Astrocyte (in vitro differentiated cells and primary cell): ENCODE data around the gene TOP2A. TPM values are rescaled to one million over a fixed set of nuclear protein-coding genes. Genes with fewer than 3 reads are reported as not detected.
A peak's percentile ranks its signal among the peaks of the same experiment; 100 is the strongest.

ENCODE experiments used
- DNase-seq: peaks from one replicate; pipeline ENCODE4 v3.0.0-alpha.2; 2010; ENCODE audit warnings: low read depth
- FAIRE-seq: peaks from 2 replicates; lab custom pipeline; 2011; peaks lifted over from hg19 to GRCh38; lab: Jason Lieb, UNC
- H2AFZ ChIP-seq: 2 replicates; pipeline ENCODE4 v1.6.0; 2012; ENCODE audit warnings: low read depth, low read length, inconsistent platforms
- H3K27ac ChIP-seq: 2 replicates; pipeline ENCODE4 v1.5.1; 2011; ENCODE audit warnings: low read depth, low read length, inconsistent platforms
- H3K27me3 ChIP-seq: 2 replicates; pipeline ENCODE4 v1.6.0; 2011; ENCODE audit warnings: low read length, inconsistent platforms; ENCODE audit not compliant: insufficient read depth
- H3K36me3 ChIP-seq: 2 replicates; pipeline ENCODE4 v1.5.1; 2011; ENCODE audit warnings: low read length, inconsistent platforms; ENCODE audit not compliant: insufficient read depth
- H3K4me1 ChIP-seq: 2 replicates; pipeline ENCODE4 v1.5.1; 2011; ENCODE audit warnings: low read length, inconsistent platforms; ENCODE audit not compliant: insufficient read depth
- H3K4me2 ChIP-seq: 2 replicates; pipeline ENCODE4 v1.6.0; 2012; ENCODE audit warnings: low read length, inconsistent platforms
- H3K4me3 ChIP-seq: 2 replicates; pipeline ENCODE4 v1.5.1; 2011; ENCODE audit warnings: low read depth, mild to moderate bottlenecking, low read length, inconsistent platforms; ENCODE audit not compliant: insufficient read depth
- H3K79me2 ChIP-seq: 2 replicates; pipeline ENCODE4 v1.6.0; 2012; ENCODE audit warnings: mild to moderate bottlenecking, low read length, inconsistent platforms; ENCODE audit not compliant: insufficient read depth
- H3K9ac ChIP-seq: 2 replicates; pipeline ENCODE4 v1.6.0; 2012; ENCODE audit warnings: mild to moderate bottlenecking, low read length, inconsistent platforms
- H3K9me3 ChIP-seq: 2 replicates; pipeline ENCODE4 v1.5.1; 2012; ENCODE audit warnings: low read depth, mild to moderate bottlenecking, low read length, inconsistent platforms; ENCODE audit not compliant: insufficient read depth
- H4K20me1 ChIP-seq: 2 replicates; pipeline ENCODE4 v1.6.0; 2012; ENCODE audit warnings: low read length, inconsistent platforms; ENCODE audit not compliant: insufficient read depth
- H3K27ac Mint-ChIP-seq: one replicate; pipeline ENCODE4 v1.8.0; 2021; ENCODE audit warnings: mild to moderate bottlenecking, mixed read lengths; ENCODE audit not compliant: unreplicated experiment
- H3K27me3 Mint-ChIP-seq: one replicate; pipeline ENCODE4 v1.8.0; 2021; ENCODE audit warnings: low read depth, mixed read lengths; ENCODE audit not compliant: unreplicated experiment
- H3K36me3 Mint-ChIP-seq: one replicate; pipeline ENCODE4 v1.8.0; 2021; ENCODE audit warnings: low read depth, mixed read lengths; ENCODE audit not compliant: unreplicated experiment
- H3K4me1 Mint-ChIP-seq: one replicate; pipeline ENCODE4 v1.8.0; 2021; ENCODE audit warnings: low read depth, mixed read lengths; ENCODE audit not compliant: unreplicated experiment
- H3K4me3 Mint-ChIP-seq: one replicate; pipeline ENCODE4 v1.8.0; 2021; ENCODE audit warnings: mild to moderate bottlenecking, moderate library complexity, mixed read lengths; ENCODE audit not compliant: unreplicated experiment
- H3K9me3 Mint-ChIP-seq: one replicate; pipeline ENCODE4 v1.8.0; 2021; ENCODE audit warnings: mild to moderate bottlenecking, mixed read lengths; ENCODE audit not compliant: unreplicated experiment
- CTCF ChIP-seq: IDR thresholded peaks from 2 replicates; pipeline ENCODE4 v1.5.1; 2011; ENCODE audit warnings: low read depth, mild to moderate bottlenecking, inconsistent platforms, low read length, moderate library complexity; ENCODE audit not compliant: insufficient read depth
- EZH2 ChIP-seq: IDR thresholded peaks from 2 replicates; pipeline ENCODE4 v1.6.1; 2012; ENCODE audit warnings: mild to moderate bottlenecking, low read length, inconsistent platforms; ENCODE audit not compliant: insufficient read depth
- total RNA-seq: library from RNA; stranded (reverse); gene quantifications from 2 replicates; pipeline ENCODE4 v1.2.1, GENCODE V29; 2021

TOP2A gene
- total RNA-seq, 1 donor from 2014 or later = 12.6 TPM

GRCh38 chr17:40450175-40450574 is 32.5 kb upstream of the TOP2A start:
- FAIRE-seq = no peak
- no peaks in the 10 kb centered on the region for H3K9me3 Mint-ChIP-seq
- peaks cover 49% of the 10 kb centered on the region for H3K79me2 ChIP-seq
- no peaks in the 10 kb centered on the region for H3K27me3 ChIP-seq
- H2AFZ ChIP-seq = no peak overlapping the region
- H3K4me1 ChIP-seq = peaks cover 41% of the 10 kb centered on the region
- no peak overlapping the region for H3K27ac Mint-ChIP-seq
- peaks cover 28% of the 10 kb centered on the region for H3K4me1 Mint-ChIP-seq
- no peak overlapping the region for H3K9ac ChIP-seq
- H4K20me1 ChIP-seq = peaks cover 78% of the 10 kb centered on the region
- H3K4me3 ChIP-seq = no peak overlapping the region
- TF ChIP-seq EZH2 = no peak
- peak; percentile 33 for TF ChIP-seq CTCF
- H3K27me3 Mint-ChIP-seq = no peaks in the 10 kb centered on the region
- H3K27ac ChIP-seq = no peak overlapping the region
- no peak overlapping the region for H3K4me3 Mint-ChIP-seq
- no peak for DNase-seq
- H3K4me2 ChIP-seq = no peak overlapping the region
- no peaks in the 10 kb centered on the region for H3K9me3 ChIP-seq
- H3K36me3 Mint-ChIP-seq = peaks cover 14% of the 10 kb centered on the region
- peaks cover 8% of the 10 kb centered on the region for H3K36me3 ChIP-seq

GRCh38 chr17:40448639-40449261 is 31.1 kb upstream of the TOP2A start:
- Mint-ChIP-seq H3K27ac (no peak overlapping the region), H3K9me3 (no peaks in the 10 kb centered on the region), H3K36me3 (peaks cover 7% of the 10 kb centered on the region), H3K4me3 (no peak overlapping the region), H3K4me1 (peaks cover 31% of the 10 kb centered on the region), H3K27me3 (no peaks in the 10 kb centered on the region)
- no peaks in the 10 kb centered on the region for H3K9me3 ChIP-seq
- H4K20me1 ChIP-seq = peaks cover 84% of the 10 kb centered on the region
- no peak for TF ChIP-seq CTCF
- no peak for TF ChIP-seq EZH2
- no peaks in the 10 kb centered on the region for H3K36me3 ChIP-seq
- H3K9ac ChIP-seq = no peak overlapping the region
- no peak for DNase-seq
- H3K27me3 ChIP-seq = no peaks in the 10 kb centered on the region
- no peak overlapping the region for H3K27ac ChIP-seq
- peaks cover 44% of the 10 kb centered on the region for H3K4me1 ChIP-seq
- no peak overlapping the region for H3K4me3 ChIP-seq
- no peak for FAIRE-seq
- no peak overlapping the region for H2AFZ ChIP-seq
- peaks cover 63% of the 10 kb centered on the region for H3K79me2 ChIP-seq
- no peak overlapping the region for H3K4me2 ChIP-seq

GRCh38 chr17:40448213-40448638 is 30.5 kb upstream of the TOP2A start:
- H4K20me1 ChIP-seq = peaks cover 84% of the 10 kb centered on the region
- Mint-ChIP-seq H3K36me3 (peaks cover 7% of the 10 kb centered on the region), H3K4me1 (peaks cover 31% of the 10 kb centered on the region), H3K27ac (no peak overlapping the region), H3K9me3 (no peaks in the 10 kb centered on the region), H3K27me3 (no peaks in the 10 kb centered on the region), H3K4me3 (no peak overlapping the region)
- H3K4me2 ChIP-seq = no peak overlapping the region
- no peak overlapping the region for H3K9ac ChIP-seq
- no peak overlapping the region for H3K27ac ChIP-seq
- FAIRE-seq = no peak
- peaks cover 64% of the 10 kb centered on the region for H3K79me2 ChIP-seq
- no peaks in the 10 kb centered on the region for H3K9me3 ChIP-seq
- peaks cover 40% of the 10 kb centered on the region for H3K4me1 ChIP-seq
- H3K27me3 ChIP-seq = no peaks in the 10 kb centered on the region
- no peak for DNase-seq
- TF ChIP-seq EZH2 (no peak), CTCF (no peak)
- H2AFZ ChIP-seq = no peak overlapping the region
- no peaks in the 10 kb centered on the region for H3K36me3 ChIP-seq
- H3K4me3 ChIP-seq = no peak overlapping the region
